Smooth muscle cell of the coronary artery (primary cell): Measurements from ENCODE around the gene DGKH. TPM values are rescaled to one million over a fixed set of nuclear protein-coding genes. Genes with fewer than 3 reads are reported as not detected.

Experiments
- total RNA-seq: library from RNA; depleted of rRNA; stranded (reverse); fragments of >200 nt; gene quantifications from 2 replicates; pipeline ENCODE4 v1.2.3, GENCODE V29; 2014; ENCODE audit warnings: low replicate concordance

Gene DGKH
- total RNA-seq = 3.6 and 5.8 TPM in 2 replicates

GRCh38 chr13:42048342-42048683, at the start of gene DGKH:
DGKH (plus strand) TSS chr13:42048648; CDS start chr13:42048774, 126 bp downstream.

GRCh38 chr13:42272115-42272803, 223.8 kb downstream of the DGKH start, which contains the start of gene AKAP11:
AKAP11 (plus strand) TSS chr13:42272152; CDS start chr13:42286349, 14,197 bp downstream.

Other genes starting within 250 kb of the DGKH start
- gene VWA8, start 87.5 kb upstream of the DGKH start, total RNA-seq = 18.0 and 18.7 TPM in 2 replicates
- 12.5 and 12.9 TPM in 2 replicates for gene AKAP11, start 223.5 kb downstream of the DGKH start, total RNA-seq